HepG2 (cell line): ENCODE results near the gene TJAP1. TPM values are rescaled to one million over a fixed set of nuclear protein-coding genes. Genes with fewer than 3 reads are reported as not detected.
A peak's percentile ranks its signal among the peaks of the same experiment; 100 is the strongest.

Experiments
- ATAC-seq: fragments of 200-7000 bp; cut with Tn5 transposase; 3 replicates; pipeline ENCODE4 v1.9.1; 2020; ENCODE audit warnings: mild to moderate bottlenecking, moderate library complexity
- BruUV-seq: library from RNA; stranded (reverse); fragments of 400-500 nt; replicated peaks from 2 replicates; lab custom pipeline; 2021; lab: Mats Ljungman, UMichigan
- CTCF ChIA-PET: fragments of 300-600 bp; formaldehyde crosslinking; extraction: SDS; loops from one replicate; lab custom pipeline; 2021; ENCODE audit warnings: low total read pairs, inconsistent platforms, low intra/inter-chr PET ratio; lab: Yijun Ruan, JAX
- POLR2A ChIA-PET: fragments of 350-600 bp; sonication (Branson Sonifier 250); formaldehyde crosslinking; loops from one replicate; lab custom pipeline; 2020; ENCODE audit warnings: antibody characterized with exemption, inconsistent platforms; lab: Yijun Ruan, JAX
- DNase-seq: peaks from one replicate; pipeline ENCODE4 v3.0.0-alpha.2; 2015; ENCODE audit warnings: low spot score
- FAIRE-seq: peaks from 3 replicates; lab custom pipeline; 2011; peaks lifted over from hg19 to GRCh38; lab: Jason Lieb, UNC
- H2AFZ ChIP-seq: one replicate; pipeline ENCODE4 v1.6.1; 2011; ENCODE audit warnings: low read length, inconsistent platforms
- H3K27ac ChIP-seq: fragments of 300-600 bp; 3 replicates; pipeline ENCODE4 v1.8.0; 2011; ENCODE audit warnings: mixed run types, mild to moderate bottlenecking, mixed read lengths, low read length, inconsistent platforms; ENCODE audit not compliant: insufficient read depth; ENCODE audit errors: extremely low read length
- H3K27me3 ChIP-seq, 2 experiments: fragments of 200-600 bp in 1 of 2; 2 replicates in 1 of 2; 3 replicates in 1 of 2; pipeline versions ENCODE4 v1.6.0 to v1.8.0; 2011; ENCODE audit warnings: low read length in 2 of 2, mild to moderate bottlenecking in 2 of 2, moderate library complexity in 2 of 2, inconsistent platforms in 1 of 2; ENCODE audit not compliant: insufficient read depth in 2 of 2, control insufficient read depth in 1 of 2
- H3K36me3 ChIP-seq, 2 experiments: fragments of 200-600 bp in 1 of 2; replicated peaks in 1 of 2; 2 replicates in 1 of 2; 3 replicates in 1 of 2; pipeline versions ENCODE4 v1.5.1 to v1.8.0; 2011; ENCODE audit warnings: low read length in 2 of 2, inconsistent platforms in 1 of 2; ENCODE audit not compliant: insufficient read depth in 2 of 2, control insufficient read depth in 1 of 2
- H3K4me1 ChIP-seq: 2 replicates; pipeline ENCODE4 v1.5.1; 2012; ENCODE audit warnings: low read length, inconsistent platforms; ENCODE audit not compliant: insufficient read depth
- H3K4me2 ChIP-seq: 2 replicates; pipeline ENCODE4 v1.6.0; 2011; ENCODE audit warnings: low read depth, low read length, inconsistent platforms
- H3K4me3 ChIP-seq, 3 experiments: fragments of 200-600 bp in 1 of 3; sonication (generic), shearing (Covaris generic) in 1 of 3; replicated peaks in 1 of 3; 2 replicates each; pipeline ENCODE4 v1.5.1; 2011 to 2016; ENCODE audit warnings: low read length in 3 of 3, inconsistent platforms in 2 of 3, low read depth in 2 of 3, mild to moderate bottlenecking in 2 of 3, control low read depth in 1 of 3, mixed read lengths in 1 of 3; ENCODE audit not compliant: insufficient read depth in 1 of 3
- H3K79me2 ChIP-seq: one replicate; pipeline ENCODE4 v1.6.1; 2011; ENCODE audit warnings: low read length, inconsistent platforms; ENCODE audit not compliant: insufficient read depth
- H3K9ac ChIP-seq: 2 replicates; pipeline ENCODE4 v1.6.0; 2011; ENCODE audit warnings: mild to moderate bottlenecking, low read depth, low read length, inconsistent platforms; ENCODE audit not compliant: insufficient read depth
- H3K9me3 ChIP-seq: 2 replicates; pipeline ENCODE4 v1.5.1; 2012; ENCODE audit warnings: mild to moderate bottlenecking, low read length
- H4K20me1 ChIP-seq: 2 replicates; pipeline ENCODE4 v1.6.0; 2011; ENCODE audit warnings: inconsistent platforms, mild to moderate bottlenecking, low read length, moderate library complexity; ENCODE audit not compliant: insufficient read depth
- ETV5 ChIP-seq: IDR thresholded peaks from 2 replicates; pipeline ENCODE4 v1.6.1; 2018; ENCODE audit warnings: missing biosample characterization, missing genetic modification reagents, inconsistent platforms, borderline replicate concordance
- HNF4A ChIP-seq: sonication (generic); formaldehyde crosslinking; IDR thresholded peaks from 2 replicates; pipeline ENCODE4 v1.4.0; 2020; ENCODE audit warnings: missing genetic modification reagents
- HNRNPL ChIP-seq: fragments of 200-400 bp; formaldehyde crosslinking; IDR thresholded peaks from 2 replicates; pipeline ENCODE4 v1.6.1; 2017; ENCODE audit warnings: mild to moderate bottlenecking, low read depth, low read length
- PRMT3 ChIP-seq: sonication (generic); formaldehyde crosslinking; IDR thresholded peaks from 2 replicates; pipeline ENCODE4 v1.8.1; 2022; ENCODE audit warnings: low read depth, mild to moderate bottlenecking, moderate library complexity, missing genetic modification reagents, borderline replicate concordance
- SRSF4 ChIP-seq: fragments of 200-400 bp; formaldehyde crosslinking; IDR thresholded peaks from one replicate; pipeline ENCODE4 v1.6.1; 2018; ENCODE audit warnings: mild to moderate bottlenecking, low read depth, low read length, moderate library complexity; ENCODE audit not compliant: poor library complexity, severe bottlenecking
- SSRP1 ChIP-seq: IDR thresholded peaks from 2 replicates; pipeline ENCODE4 v1.6.1; 2016; ENCODE audit warnings: control low read depth
- STAG1 ChIP-seq: sonication (generic); formaldehyde crosslinking; IDR thresholded peaks from 2 replicates; pipeline ENCODE4 v1.4.0; 2020; ENCODE audit warnings: missing genetic modification reagents
- ZNF101 ChIP-seq: sonication (generic); formaldehyde crosslinking; IDR thresholded peaks from 2 replicates; pipeline ENCODE4 v1.4.0; 2020; ENCODE audit warnings: mild to moderate bottlenecking, low read depth, missing genetic modification reagents, borderline replicate concordance
- ZNF232 ChIP-seq: sonication (generic); formaldehyde crosslinking; IDR thresholded peaks from 2 replicates; pipeline ENCODE4 v1.4.0; 2020; ENCODE audit warnings: missing genetic modification reagents, borderline replicate concordance
- ZNF367 ChIP-seq: sonication (generic); formaldehyde crosslinking; IDR thresholded peaks from 2 replicates; pipeline ENCODE4 v1.4.0; 2020; ENCODE audit warnings: missing genetic modification reagents, borderline replicate concordance
- ZNF557 ChIP-seq: sonication (generic); formaldehyde crosslinking; IDR thresholded peaks from 2 replicates; pipeline ENCODE4 v1.4.0; 2020; ENCODE audit warnings: missing genetic modification reagents
- ZNF607 ChIP-seq: sonication (generic); formaldehyde crosslinking; IDR thresholded peaks from 2 replicates; pipeline ENCODE4 v1.5.1; 2020; ENCODE audit warnings: missing genetic modification reagents, mild to moderate bottlenecking, borderline replicate concordance
- ZNF761 ChIP-seq: sonication (generic); formaldehyde crosslinking; conservative IDR thresholded peaks from 2 replicates; pipeline ENCODE4 v1.4.0; 2020; ENCODE audit warnings: mild to moderate bottlenecking, missing genetic modification reagents
- ZZZ3 ChIP-seq: sonication (generic); formaldehyde crosslinking; IDR thresholded peaks from 2 replicates; pipeline ENCODE4 v1.4.0; 2020; ENCODE audit warnings: missing genetic modification reagents, mild to moderate bottlenecking, borderline replicate concordance
- WGBS: methylation state at CpG from one replicate; pipeline ENCODE4 v1.1.6; 2017; ENCODE audit warnings: low lambda C conversion rate; 5-methylcytosine and 5-hydroxymethylcytosine counted together
- in situ Hi-C: cut with HindIII; loops from 2 replicates; pipeline ENCODE4 v1.10.0; 2017; ENCODE audit warnings: low pct_unique_long_range_greater_than_20kb; ENCODE audit not compliant: extremely low pct_ligation_motif_present
- intact Hi-C: fragments of 100-400 bp; cut with micrococcal nuclease; formaldehyde crosslinking; loops from one replicate; pipeline ENCODE4 v1.10.0; 2022; ENCODE audit not compliant: unreplicated experiment
- polyA plus RNA-seq, 8 experiments: library from polyadenylated mRNA; depleted of rRNA in 3 of 8; stranded (reverse) in 7 of 8; unstranded in 1 of 8; fragments of >200 nt; fragmentation: Illumina TruSeq in 4 of 8; extraction: Trizol in 4 of 8; gene quantifications; 2 replicates each; pipeline versions ENCODE4 v1.2.1 to v1.2.3, GENCODE V29; 2011 to 2016; ENCODE audit warnings: low read depth in 4 of 8, missing spikeins in 1 of 8, mixed read lengths in 1 of 8; ENCODE audit not compliant: insufficient read depth in 1 of 8
- total RNA-seq, 5 experiments: library from RNA; depleted of rRNA; stranded (reverse); fragments of >200 nt; fragmentation: Illumina TruSeq; extraction: Trizol; gene quantifications; 2 replicates each; pipeline ENCODE4 v1.2.3, GENCODE V29; 2016; ENCODE audit warnings: low read depth in 1 of 5
- TF ChIP-seq, protein P1 (sequence below): sonication (generic); formaldehyde crosslinking; IDR thresholded peaks from 2 replicates; pipeline ENCODE4 v1.8.0; 2022; ENCODE audit warnings: missing genetic modification reagents, mild to moderate bottlenecking, inconsistent platforms, borderline replicate concordance
- TF ChIP-seq, protein P2 (sequence below), 2 experiments: sonication (generic) in 1 of 2; formaldehyde crosslinking in 1 of 2; IDR thresholded peaks; 2 replicates each; pipeline versions ENCODE4 v1.4.0 to v1.6.1; 2018 to 2020; ENCODE audit warnings: missing genetic modification reagents in 2 of 2, borderline replicate concordance in 1 of 2, low read depth in 1 of 2, mild to moderate bottlenecking in 1 of 2, missing biosample characterization in 1 of 2
- TF ChIP-seq, protein P3 (sequence below): IDR thresholded peaks from 2 replicates; pipeline ENCODE4 v1.6.1; 2012; ENCODE audit warnings: inconsistent platforms

Gene TJAP1
- total and polyA plus RNA-seq, 2 of the 13 experiments (the other 11 are each of a cell fraction or from before 2014, with no cell fraction given): 15.7 to 41.6 TPM

DNA sequence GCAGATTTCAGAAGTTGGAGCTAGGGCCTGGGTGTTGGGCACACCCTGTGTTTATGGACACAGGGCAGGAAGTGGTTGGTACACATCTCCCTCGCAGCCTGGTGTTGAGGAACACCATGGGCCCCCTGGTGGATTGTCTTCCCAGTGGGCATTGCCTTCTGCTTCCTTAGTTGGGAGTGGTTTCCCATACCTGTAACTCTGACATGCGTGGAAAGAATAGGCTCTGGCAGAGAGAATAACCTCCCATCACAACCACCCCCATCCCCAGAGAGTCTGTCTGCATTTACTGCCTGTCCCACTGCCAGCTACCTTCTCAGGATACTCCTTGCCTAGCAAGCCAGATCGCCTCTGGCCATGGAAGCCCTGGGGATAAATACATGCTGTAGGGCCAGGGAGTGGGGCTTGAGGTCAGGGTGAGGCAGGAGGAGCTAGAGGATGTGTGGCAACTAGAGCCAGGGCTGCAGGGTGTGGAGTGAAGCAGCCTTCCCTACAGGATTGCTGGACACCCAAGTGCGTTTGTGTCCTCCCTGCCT, 18.1 kb downstream of the TJAP1 start (continued):
- TF ChIP-seq, protein P1, sequence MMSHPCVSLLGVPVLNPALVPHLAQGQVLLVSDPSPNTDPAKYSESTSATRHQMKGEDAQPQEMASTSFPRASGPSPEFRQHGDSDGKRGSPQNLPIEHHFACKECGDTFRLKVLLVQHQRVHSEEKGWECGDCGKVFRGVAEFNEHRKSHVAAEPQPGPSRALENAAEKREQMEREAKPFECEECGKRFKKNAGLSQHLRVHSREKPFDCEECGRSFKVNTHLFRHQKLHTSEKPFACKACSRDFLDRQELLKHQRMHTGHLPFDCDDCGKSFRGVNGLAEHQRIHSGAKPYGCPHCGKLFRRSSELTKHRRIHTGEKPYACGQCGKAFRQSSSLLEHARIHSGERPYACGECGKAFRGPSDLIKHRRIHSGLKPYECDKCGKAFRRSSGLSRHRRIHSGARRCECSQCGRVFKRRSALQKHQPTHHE (CRISPR knock-in tag): 0 out of 2 replicates have a peak, but pooled peaks have one; percentile 2
- TF ChIP-seq ETV5 (CRISPR knock-in tag) (peak; percentile 26; the same call in 1 of the 2 replicates), STAG1 (CRISPR knock-in tag) (peak; percentile 45), HNRNPL (0 out of 2 replicates have a peak, but pooled peaks have one; percentile 57)
- TF ChIP-seq, protein P2, sequence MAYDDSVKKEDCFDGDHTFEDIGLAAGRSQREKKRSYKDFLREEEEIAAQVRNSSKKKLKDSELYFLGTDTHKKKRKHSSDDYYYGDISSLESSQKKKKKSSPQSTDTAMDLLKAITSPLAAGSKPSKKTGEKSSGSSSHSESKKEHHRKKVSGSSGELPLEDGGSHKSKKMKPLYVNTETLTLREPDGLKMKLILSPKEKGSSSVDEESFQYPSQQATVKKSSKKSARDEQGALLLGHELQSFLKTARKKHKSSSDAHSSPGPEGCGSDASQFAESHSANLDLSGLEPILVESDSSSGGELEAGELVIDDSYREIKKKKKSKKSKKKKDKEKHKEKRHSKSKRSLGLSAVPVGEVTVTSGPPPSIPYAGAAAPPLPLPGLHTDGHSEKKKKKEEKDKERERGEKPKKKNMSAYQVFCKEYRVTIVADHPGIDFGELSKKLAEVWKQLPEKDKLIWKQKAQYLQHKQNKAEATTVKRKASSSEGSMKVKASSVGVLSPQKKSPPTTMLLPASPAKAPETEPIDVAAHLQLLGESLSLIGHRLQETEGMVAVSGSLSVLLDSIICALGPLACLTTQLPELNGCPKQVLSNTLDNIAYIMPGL (CRISPR knock-in tag; IDR thresholded peaks at IDR 0.05; ENCODE audit: borderline replicate concordance in 1 of 2, low read depth in 1 of 2): 0 out of 4 replicates have a peak, but pooled peaks of 1 of the 2 experiments have one; percentile 14

DNA sequence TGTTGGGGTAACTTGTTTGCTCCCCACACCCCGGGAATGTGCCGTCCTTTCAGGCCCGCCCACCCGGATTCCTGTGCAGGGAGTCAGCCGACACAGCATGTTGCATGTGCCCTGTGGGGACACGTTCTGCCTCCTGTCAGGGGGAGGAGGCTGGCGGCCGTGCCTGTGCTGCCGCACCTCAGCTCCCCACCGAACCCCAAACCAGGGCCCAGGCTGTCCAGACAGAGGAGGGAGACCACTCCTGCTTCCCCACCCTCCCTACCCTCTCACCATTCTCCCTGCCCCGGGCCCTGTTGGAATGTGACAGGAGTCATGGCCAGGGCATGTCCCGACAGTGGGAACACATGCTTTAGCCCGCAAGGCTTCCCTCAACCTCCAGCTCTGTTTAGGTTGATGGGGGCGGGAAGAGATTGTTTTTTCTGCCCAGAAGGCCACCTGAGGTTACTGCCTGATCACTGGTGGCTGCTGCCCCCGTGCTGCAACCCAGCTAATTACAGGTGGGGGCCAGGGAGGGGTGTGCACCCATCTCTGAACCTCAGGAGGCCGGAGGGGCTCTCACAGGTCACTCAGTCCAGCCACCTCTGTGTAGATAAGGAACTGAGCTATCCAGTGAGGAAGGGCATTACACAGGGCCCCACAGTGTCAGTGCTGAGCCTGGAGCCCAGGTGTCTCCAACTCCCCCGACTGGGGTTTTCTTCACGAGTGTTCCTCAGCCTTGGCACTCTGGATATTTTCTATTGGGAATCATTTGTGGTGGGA, 19.2 kb downstream of the TJAP1 start:
- in situ Hi-C loops: loop anchor here (5.0 kb wide), 1 partner anchor 234 kb away; no protein-coding TSS in a partner anchor
- Histone ChIP-seq H3K4me2 (peak overlapping the region; percentile 37), H3K27ac (peak overlapping the region; percentile 46), H4K20me1 (no peaks in the 10 kb centered on the region), H3K9ac (peak overlapping the region; percentile 31; the same call in 1 of the 2 replicates), H2AFZ (no peak overlapping the region), H3K4me1 (peaks cover 22% of the 10 kb centered on the region), H3K4me3 (peak overlapping the region in 1 of 3 experiments; percentile 27; a peak in 1 of 6 replicates), H3K27me3 (no peaks in the 10 kb centered on the region), H3K79me2 (peaks cover 33% of the 10 kb centered on the region), H3K36me3 (peaks cover 27 to 39% of the 10 kb centered on the region in 2 experiments), H3K9me3 (no peaks in the 10 kb centered on the region)
- peak; percentile 81 for FAIRE-seq
- POLR2A ChIA-PET: interaction anchor here (0.6 to 2.5 kb wide), 20 partner anchors 9 to 322 kb away, joined by 3 to 38 read pairs (median 4); partner anchors contain the start of genes ABCC10, DLK2, DNPH1 and GTPBP2
- intact Hi-C loops: loop anchor here (1.0 to 10.0 kb wide), 3 partner anchors 42 to 129 kb away; partner anchors contain the start of gene ZNF318
- peak; percentile 66 for ATAC-seq
- BruUV-seq: no TSS peak
- CTCF ChIA-PET: interaction anchor here (0.8 to 3.5 kb wide), 5 partner anchors 9 to 110 kb away, joined by 3 to 53 read pairs (median 3); partner anchors contain the start of gene DLK2
- DNase-seq: peak; percentile 80
- WGBS: 36% methylated on average over 13 of the region's 18 CpGs
- no peak for TF ChIP-seq ZNF232 (CRISPR knock-in tag)
- no peak for TF ChIP-seq SSRP1
- peak; percentile 45; the same call in 1 of the 2 replicates for TF ChIP-seq HNF4A (CRISPR knock-in tag)
- TF ChIP-seq ZNF607 (CRISPR knock-in tag): no peak
- TF ChIP-seq, protein P3, sequence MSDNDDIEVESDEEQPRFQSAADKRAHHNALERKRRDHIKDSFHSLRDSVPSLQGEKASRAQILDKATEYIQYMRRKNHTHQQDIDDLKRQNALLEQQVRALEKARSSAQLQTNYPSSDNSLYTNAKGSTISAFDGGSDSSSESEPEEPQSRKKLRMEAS: no peak; the same call in none of the 2 replicates
- no peak for TF ChIP-seq ZNF367 (CRISPR knock-in tag)
- no peak for TF ChIP-seq ZNF101 (CRISPR knock-in tag)
- TF ChIP-seq ZNF761 (CRISPR knock-in tag): no peak
- no peak for TF ChIP-seq ZNF557 (CRISPR knock-in tag)
- TF ChIP-seq PRMT3 (CRISPR knock-in tag): no peak
- no peak for TF ChIP-seq ZZZ3
- TF ChIP-seq SRSF4: no peak
